Right cardiac atrium (tissue), 5 donors: ENCODE data around the gene SEZ6L. TPM values are rescaled to one million over a fixed set of nuclear protein-coding genes. Genes with fewer than 3 reads are reported as not detected.

Experiments used
- ATAC-seq, 2 donors: fragments of 200-7000 bp; cut with Tn5 transposase; one replicate each; pipeline versions ENCODE4 v1.8.0 to v1.9.1; 2020; ENCODE audit warnings: moderate library complexity in 2 of 2, mild to moderate bottlenecking in 1 of 2
- DNase-seq, 3 donors: peaks; one replicate each; pipeline ENCODE4 v3.0.0-alpha.2; 2020
- H3K27ac ChIP-seq: one replicate; pipeline ENCODE4 v1.5.1; 2013; ENCODE audit warnings: mild to moderate bottlenecking, low read length, control low read depth, moderate library complexity
- H3K27me3 ChIP-seq: one replicate; pipeline ENCODE4 v1.6.1; 2013; ENCODE audit not compliant: control insufficient read depth, insufficient read depth
- H3K4me1 ChIP-seq: one replicate; pipeline ENCODE4 v1.6.1; 2013; ENCODE audit warnings: low read length; ENCODE audit not compliant: control insufficient read depth, insufficient read depth
- H3K4me3 ChIP-seq: one replicate; pipeline ENCODE4 v1.5.1; 2013; ENCODE audit warnings: low read length, control low read depth
- H3K9me3 ChIP-seq: one replicate; pipeline ENCODE4 v1.6.1; 2013; ENCODE audit warnings: low read length; ENCODE audit not compliant: control insufficient read depth
- WGBS: extraction: QIAGEN DNeasy Blood & Tissue Kit; methylation state at CpG from one replicate; pipeline ENCODE4 v1.1.7; 2013; 5-methylcytosine and 5-hydroxymethylcytosine counted together
- intact Hi-C, 4 donors: fragments of 100-400 bp; cut with DNase I; formaldehyde crosslinking; loops; one replicate each; pipeline versions ENCODE4 v1.11.0 to v1.14.0; 2022 to 2023
- polyA plus RNA-seq: library from polyadenylated mRNA; stranded (reverse); fragments of 200-250 nt; gene quantifications from one replicate; pipeline ENCODE4 v1.2.3, GENCODE V29; 2013
- total RNA-seq, 4 donors: library from RNA; stranded (reverse); fragmentation: NEBNext Ultra II Directional; extraction: Animal tissue kit (Norgen Biotek cat#: 25700); gene quantifications; one replicate each; pipeline ENCODE4 v1.2.1, GENCODE V29; 2021
- donor health status: healthy with polysubstance abuse.
- donor health status: DM: no; HTN: yes; CAD: no.
- donor health status: DM: no; HTN: no; CAD: no.
- donor health status: DM: no; HTN: yes; CAD: no; lungs with severe emphysema.
- donor health status: DM: yes; HTN: yes; CAD: no.

The SEZ6L gene
- total and polyA plus RNA-seq, 5 donors = 0.11 to 0.40 (median 0.26) TPM

GRCh38 chr22:26214466-26214865, 45.2 kb downstream of the SEZ6L start:
- Histone ChIP-seq H3K4me1 (no peaks in the 10 kb centered on the region), H3K4me3 (no peak overlapping the region), H3K27ac (no peak overlapping the region), H3K27me3 (no peaks in the 10 kb centered on the region), H3K9me3 (no peaks in the 10 kb centered on the region)
- ATAC-seq (no peak), DNase-seq (no peak)
- intact Hi-C loops = loop anchor here in 1 of 4 donors (10.0 kb wide), 1 partner anchor 580 kb away; no protein-coding TSS in a partner anchor
- 52% methylated on average over 4 of the region's 4 CpGs for WGBS

DNA sequence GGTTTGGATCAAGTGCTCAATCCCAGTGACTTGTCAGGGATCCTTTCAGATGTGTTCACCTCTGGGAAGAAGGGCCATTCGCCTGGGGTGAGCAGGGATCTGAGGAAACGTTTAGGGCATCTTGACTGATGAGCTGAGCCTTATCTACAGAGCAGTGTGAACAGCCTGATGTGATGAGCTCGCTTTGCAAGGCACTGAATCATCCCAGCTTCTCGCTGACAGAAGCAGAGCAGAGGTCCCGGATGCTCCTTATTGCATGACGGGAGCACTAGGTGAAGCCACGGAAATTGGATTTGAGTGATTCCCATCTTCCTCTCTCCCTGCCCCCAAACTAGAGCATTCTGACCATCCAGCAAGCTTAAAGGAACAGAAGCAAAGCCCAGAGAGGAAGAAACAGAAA, 46.5 kb downstream of the SEZ6L start:
- no peaks in the 10 kb centered on the region for H3K9me3 ChIP-seq
- 12% methylated on average over 7 of the region's 7 CpGs for WGBS
- peaks cover 2% of the 10 kb centered on the region for H3K27me3 ChIP-seq
- no peak overlapping the region for H3K27ac ChIP-seq
- no peak overlapping the region for H3K4me3 ChIP-seq
- intact Hi-C loops = loop anchor here in 1 of 4 donors (10.0 kb wide), 1 partner anchor 579 kb away; no protein-coding TSS in a partner anchor
- no peaks in the 10 kb centered on the region for H3K4me1 ChIP-seq
- ATAC-seq (no peak), DNase-seq (no peak)

DNA sequence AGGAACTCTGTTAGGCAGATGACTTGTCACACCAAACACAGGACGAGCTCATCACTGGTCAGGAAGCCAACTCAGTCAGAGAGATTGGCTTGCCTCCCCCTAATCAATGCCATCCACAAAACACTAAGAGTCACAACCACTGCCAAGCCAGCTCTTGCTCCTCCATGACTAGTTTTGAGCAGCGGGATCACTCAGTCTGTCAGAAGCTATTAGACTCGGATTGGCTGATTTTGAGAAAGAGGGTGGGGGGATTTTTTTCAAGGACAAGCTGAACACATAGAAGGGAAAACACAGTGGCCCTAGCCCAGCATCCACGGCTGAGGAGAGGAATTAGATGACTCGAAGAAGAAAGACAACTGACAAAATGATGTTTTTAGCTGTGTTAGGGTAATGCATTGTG, 55.9 kb downstream of the SEZ6L start:
- intact Hi-C loops = loop anchor here in 1 of 4 donors (10.0 kb wide), 1 partner anchor 60 kb away; no protein-coding TSS in a partner anchor
- DNase-seq (no peak), ATAC-seq (no peak)
- no peak overlapping the region for H3K4me3 ChIP-seq
- WGBS = 55% methylated on average over 5 of the region's 5 CpGs
- H3K4me1 ChIP-seq = no peaks in the 10 kb centered on the region
- peaks cover 2% of the 10 kb centered on the region for H3K27me3 ChIP-seq
- H3K9me3 ChIP-seq = no peaks in the 10 kb centered on the region
- no peak overlapping the region for H3K27ac ChIP-seq

DNA sequence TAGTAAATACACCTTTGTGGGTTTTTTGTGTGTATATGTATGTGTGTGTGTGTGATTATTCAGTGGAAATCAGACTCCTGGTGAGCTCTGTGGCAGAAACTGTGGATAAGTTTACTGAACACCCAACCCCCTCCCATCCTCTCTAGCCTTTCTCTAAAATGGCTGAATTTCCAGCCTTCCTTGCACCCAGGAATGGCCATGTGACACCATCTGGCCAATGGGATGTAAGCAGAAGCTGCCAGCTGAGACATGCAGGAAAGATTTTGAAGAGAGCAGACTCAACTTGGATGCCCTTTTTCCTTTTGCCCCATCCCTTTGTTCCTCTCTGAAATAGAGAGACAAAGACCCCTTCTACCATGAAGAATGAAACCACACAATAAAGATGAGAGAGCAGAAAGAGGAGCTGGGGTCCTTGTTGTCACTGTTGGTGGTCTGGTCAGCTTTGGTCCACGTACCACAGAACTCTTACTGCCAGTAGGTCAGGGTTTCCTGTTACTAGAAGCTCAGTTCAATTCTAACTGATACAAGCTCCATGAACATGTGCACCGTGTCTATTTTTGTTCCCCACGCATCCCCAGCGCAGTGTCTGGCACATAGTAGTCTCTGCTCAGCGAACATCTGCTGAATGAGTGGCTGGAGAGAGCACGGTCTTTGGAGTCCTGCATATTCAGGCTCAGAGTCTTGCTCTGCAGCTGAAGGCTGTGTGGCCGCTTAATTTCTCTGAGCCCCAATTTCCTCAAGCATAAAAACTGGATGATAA, 57.5 kb downstream of the SEZ6L start:
- Histone ChIP-seq H3K4me1 (no peaks in the 10 kb centered on the region), H3K4me3 (no peak overlapping the region), H3K27me3 (no peaks in the 10 kb centered on the region), H3K9me3 (no peaks in the 10 kb centered on the region), H3K27ac (no peak overlapping the region)
- intact Hi-C loops = loop anchor here in 1 of 4 donors (10.0 kb wide), 1 partner anchor 58 kb away; no protein-coding TSS in a partner anchor
- ATAC-seq = no peak
- no peak for DNase-seq
- 80% methylated on average over 7 of the region's 7 CpGs for WGBS

DNA sequence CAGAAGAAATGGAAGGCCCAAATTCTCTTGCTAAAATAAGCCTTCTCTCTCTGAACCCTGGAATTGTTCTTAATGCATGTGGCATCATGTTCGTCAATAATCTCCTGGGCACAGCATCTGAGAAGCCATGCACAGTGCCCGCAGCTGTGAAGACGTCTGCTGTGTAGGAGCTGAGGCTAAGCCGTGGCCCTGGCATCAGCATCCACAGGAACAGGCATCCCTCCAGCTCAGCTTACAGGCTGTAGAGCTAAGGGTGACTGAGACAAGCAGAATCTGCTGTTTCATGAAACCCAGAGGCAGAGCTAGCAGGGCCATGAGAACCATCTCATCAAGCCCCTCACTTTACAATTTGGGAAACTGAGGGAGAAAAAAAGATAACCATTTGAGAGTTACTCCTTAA, 60.6 kb downstream of the SEZ6L start:
- Histone ChIP-seq H3K27me3 (no peaks in the 10 kb centered on the region), H3K27ac (no peak overlapping the region), H3K4me1 (no peaks in the 10 kb centered on the region), H3K4me3 (no peak overlapping the region), H3K9me3 (no peaks in the 10 kb centered on the region)
- intact Hi-C loops = loop anchor here in 2 of 4 donors (10.0 kb wide), 2 partner anchors 55 kb away; no protein-coding TSS in a partner anchor
- DNase-seq (no peak), ATAC-seq (no peak)
- WGBS = 78% methylated on average over 4 of the region's 4 CpGs

GRCh38 chr22:26234296-26234695, 65.0 kb downstream of the SEZ6L start:
- H3K27me3 ChIP-seq = no peaks in the 10 kb centered on the region
- ATAC-seq = no peak
- no peaks in the 10 kb centered on the region for H3K9me3 ChIP-seq
- H3K27ac ChIP-seq = no peak overlapping the region
- no peaks in the 10 kb centered on the region for H3K4me1 ChIP-seq
- no peak overlapping the region for H3K4me3 ChIP-seq
- no peak for DNase-seq
- intact Hi-C loops = loop anchor here in 1 of 4 donors (10.0 kb wide), 1 partner anchor 59 kb away; no protein-coding TSS in a partner anchor
- WGBS = 45% methylated on average over 5 of the region's 5 CpGs

DNA sequence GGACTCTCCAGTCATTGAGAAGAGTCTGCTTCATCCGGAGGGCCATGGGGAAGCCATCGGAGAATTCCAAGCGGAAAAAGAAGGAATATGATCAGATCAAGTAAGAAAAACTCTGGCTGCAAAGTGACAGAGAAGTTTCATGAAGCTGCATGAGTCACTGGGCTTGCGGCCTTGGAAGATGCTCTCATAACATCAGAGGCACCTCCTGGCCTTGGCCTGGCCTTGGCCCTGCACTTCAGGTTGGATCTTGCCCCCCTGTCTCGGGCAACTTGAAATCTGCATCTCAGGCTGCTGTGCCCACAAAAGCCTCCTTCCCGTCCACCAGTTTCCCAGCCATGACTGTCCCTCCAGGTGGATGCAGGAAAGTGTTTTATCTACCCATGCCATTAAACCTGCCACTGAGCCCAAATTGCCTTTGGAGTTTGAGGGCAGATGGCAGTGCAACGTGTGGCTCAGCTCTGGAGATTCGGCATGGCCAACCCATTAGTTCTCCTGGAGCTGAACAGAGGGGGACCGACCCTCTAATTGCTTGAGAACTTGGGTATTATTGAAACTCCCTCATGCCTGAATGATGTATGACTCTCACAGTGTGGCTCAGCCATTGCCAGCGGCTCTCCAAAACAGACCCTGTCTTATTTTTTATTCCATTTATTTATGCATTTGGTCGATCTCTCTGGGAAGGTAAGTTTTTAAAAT, 66.7 kb downstream of the SEZ6L start:
- no peak for ATAC-seq

DNA sequence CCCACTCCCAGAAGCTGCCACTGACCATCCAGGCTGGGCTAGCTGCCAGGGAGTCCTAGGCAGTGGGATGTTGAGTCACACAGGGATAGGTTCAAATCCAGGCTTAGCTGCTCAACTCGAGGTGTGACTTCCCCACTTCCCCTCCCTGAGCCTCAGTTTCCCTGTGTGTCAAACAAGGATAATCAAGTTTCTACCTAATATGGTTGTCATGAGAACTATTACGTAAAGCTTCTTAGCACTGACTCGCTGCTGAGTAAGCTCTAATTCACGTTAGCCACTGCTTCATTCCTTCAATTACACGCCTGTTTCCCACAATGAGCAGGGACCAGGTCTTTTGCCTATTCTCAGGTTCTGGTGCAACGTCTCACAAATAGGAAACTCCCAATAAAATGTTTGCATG, 67.7 kb downstream of the SEZ6L start:
- intact Hi-C loops = loop anchor here in 1 of 4 donors (10.0 kb wide), 1 partner anchor 62 kb away; no protein-coding TSS in a partner anchor
- no peaks in the 10 kb centered on the region for H3K4me1 ChIP-seq
- no peak overlapping the region for H3K4me3 ChIP-seq
- WGBS = 67% methylated on average over 6 of the region's 6 CpGs
- H3K27me3 ChIP-seq = no peaks in the 10 kb centered on the region
- ATAC-seq (no peak), DNase-seq (no peak)
- H3K9me3 ChIP-seq = no peaks in the 10 kb centered on the region
- no peak overlapping the region for H3K27ac ChIP-seq

More for the DNA sequence above, 66.7 kb downstream of the SEZ6L start:
- DNase-seq = no peak
- H3K4me1 ChIP-seq = no peaks in the 10 kb centered on the region
- no peaks in the 10 kb centered on the region for H3K9me3 ChIP-seq
- 70% methylated on average over 11 of the region's 11 CpGs for WGBS
- H3K27ac ChIP-seq = no peak overlapping the region
- H3K4me3 ChIP-seq = no peak overlapping the region
- intact Hi-C loops = loop anchor here in 1 of 4 donors (10.0 kb wide), 1 partner anchor 61 kb away; no protein-coding TSS in a partner anchor
- no peaks in the 10 kb centered on the region for H3K27me3 ChIP-seq

GRCh38 chr22:26238596-26238995, 69.3 kb downstream of the SEZ6L start:
- ATAC-seq (no peak), DNase-seq (no peak)
- WGBS = 73% methylated on average over 3 of the region's 3 CpGs
- H3K4me1 ChIP-seq = no peaks in the 10 kb centered on the region
- no peak overlapping the region for H3K4me3 ChIP-seq
- no peak overlapping the region for H3K27ac ChIP-seq
- H3K9me3 ChIP-seq = no peaks in the 10 kb centered on the region
- H3K27me3 ChIP-seq = no peaks in the 10 kb centered on the region
- intact Hi-C loops = loop anchor here in 1 of 4 donors (10.0 kb wide), 1 partner anchor 64 kb away; no protein-coding TSS in a partner anchor

DNA sequence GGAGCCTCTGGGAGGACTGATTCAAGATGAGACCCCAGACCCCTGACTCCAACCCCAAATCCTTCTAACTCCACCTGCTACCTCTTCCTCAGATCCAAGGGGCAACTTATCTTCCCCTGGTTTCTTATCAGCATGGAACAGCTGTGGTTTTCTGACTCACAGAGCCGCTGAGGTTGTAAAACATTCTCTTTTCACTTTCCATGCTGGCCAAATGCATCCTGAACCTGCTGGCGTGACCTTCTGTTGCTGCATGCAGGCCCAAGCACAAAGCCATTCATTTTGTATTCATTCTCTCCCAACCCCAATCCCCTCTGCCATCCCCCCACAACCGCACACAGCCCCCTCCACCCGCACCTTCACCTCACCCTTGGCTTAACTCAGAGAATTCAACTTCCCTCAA, 70.3 kb downstream of the SEZ6L start:
- intact Hi-C loops = loop anchor here in 1 of 4 donors (10.0 kb wide), 1 partner anchor 65 kb away; no protein-coding TSS in a partner anchor
- no peak for ATAC-seq
- 41% methylated on average over 4 of the region's 4 CpGs for WGBS

DNA sequence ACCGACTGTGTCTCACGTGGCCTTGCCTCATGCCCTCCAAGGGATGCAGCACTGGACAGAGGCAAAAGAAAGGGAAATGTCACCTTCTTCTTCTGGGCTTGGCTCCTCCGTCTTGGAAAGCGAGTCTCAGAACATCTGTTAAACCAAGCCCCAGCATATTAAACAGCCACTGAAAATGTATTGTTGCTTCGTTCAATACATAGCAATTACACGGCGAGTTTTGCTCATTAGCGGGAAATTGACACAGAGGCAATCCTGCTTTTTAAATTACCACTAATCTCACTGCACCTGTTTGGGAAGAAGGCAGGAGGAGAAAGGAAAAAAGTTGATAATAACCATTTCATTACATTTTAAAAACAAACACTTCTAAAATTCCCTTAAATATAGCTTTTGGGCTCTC, 72.1 kb downstream of the SEZ6L start:
- Histone ChIP-seq H3K4me3 (no peak overlapping the region), H3K9me3 (no peaks in the 10 kb centered on the region), H3K27ac (no peak overlapping the region), H3K27me3 (no peaks in the 10 kb centered on the region), H3K4me1 (no peaks in the 10 kb centered on the region)
- no peak for DNase-seq
- intact Hi-C loops = no loop called here
- no peak for ATAC-seq
- WGBS = 80% methylated on average over 8 of the region's 8 CpGs

More for the DNA sequence above, 70.3 kb downstream of the SEZ6L start:
- Histone ChIP-seq H3K9me3 (no peaks in the 10 kb centered on the region), H3K27me3 (no peaks in the 10 kb centered on the region), H3K4me1 (no peaks in the 10 kb centered on the region), H3K4me3 (no peak overlapping the region), H3K27ac (no peak overlapping the region)
- DNase-seq = no peak
